H9 (cell line): ENCODE measurements around the gene DNASE1L3. TPM values are rescaled to one million over a fixed set of nuclear protein-coding genes. Genes with fewer than 3 reads are reported as not detected.

Experiments used
- DNase-seq: peaks from one replicate; pipeline ENCODE4 v3.0.0-alpha.2; 2017
- H2AFZ ChIP-seq: one replicate; pipeline ENCODE4 v1.6.1; 2013; ENCODE audit warnings: mild to moderate bottlenecking, low read length, control low read depth, moderate library complexity
- H2AK5ac ChIP-seq: 2 replicates; pipeline ENCODE4 v1.6.1; 2013; ENCODE audit warnings: low read length, control low read depth, mixed read lengths; ENCODE audit not compliant: insufficient read length
- H2BK120ac ChIP-seq: one replicate; pipeline ENCODE4 v1.6.1; 2013; ENCODE audit warnings: low read depth, mild to moderate bottlenecking, low read length, control low read depth, inconsistent platforms; ENCODE audit not compliant: poor library complexity, severe bottlenecking
- H2BK12ac ChIP-seq: 2 replicates; pipeline ENCODE4 v1.6.1; 2013; ENCODE audit warnings: low read length, control low read depth, mixed read lengths, low read depth; ENCODE audit not compliant: insufficient read length
- H2BK15ac ChIP-seq: 2 replicates; pipeline ENCODE4 v1.6.1; 2013; ENCODE audit warnings: low read depth, low read length, control low read depth
- H2BK20ac ChIP-seq: one replicate; pipeline ENCODE4 v1.6.1; 2013; ENCODE audit warnings: low read depth, mild to moderate bottlenecking, low read length, control low read depth, inconsistent platforms; ENCODE audit not compliant: poor library complexity, severe bottlenecking
- H2BK5ac ChIP-seq: 2 replicates; pipeline ENCODE4 v1.6.1; 2013; ENCODE audit warnings: low read length, control low read depth, mixed read lengths; ENCODE audit not compliant: insufficient read length
- H3K14ac ChIP-seq: 2 replicates; pipeline ENCODE4 v1.6.1; 2013; ENCODE audit warnings: low read length, control low read depth; ENCODE audit not compliant: insufficient read depth
- H3K18ac ChIP-seq: 2 replicates; pipeline ENCODE4 v1.6.1; 2013; ENCODE audit warnings: low read depth, mild to moderate bottlenecking, mixed read lengths, low read length, control low read depth; ENCODE audit not compliant: insufficient read length
- H3K23ac ChIP-seq: 2 replicates; pipeline ENCODE4 v1.6.1; 2013; ENCODE audit warnings: low read length, control low read depth, mixed read lengths, low read depth; ENCODE audit not compliant: insufficient read length
- H3K23me2 ChIP-seq: 2 replicates; pipeline ENCODE4 v1.6.1; 2013; ENCODE audit warnings: low read depth, mild to moderate bottlenecking, mixed read lengths, low read length, control low read depth; ENCODE audit not compliant: insufficient read length, poor library complexity, severe bottlenecking
- H3K27ac ChIP-seq: 2 replicates; pipeline ENCODE4 v1.5.1; 2013; ENCODE audit warnings: low read length, control low read depth, mixed read lengths, low read depth; ENCODE audit not compliant: insufficient read length
- H3K27me3 ChIP-seq: 2 replicates; pipeline ENCODE4 v1.6.1; 2013; ENCODE audit warnings: low read length, control low read depth, inconsistent platforms; ENCODE audit not compliant: insufficient read depth
- H3K4ac ChIP-seq: 2 replicates; pipeline ENCODE4 v1.6.1; 2013; ENCODE audit warnings: low read depth, mild to moderate bottlenecking, control low read depth, inconsistent platforms, low read length, moderate library complexity
- H3K4me1 ChIP-seq: 2 replicates; pipeline ENCODE4 v1.6.1; 2013; ENCODE audit warnings: low read length, control low read depth, inconsistent platforms; ENCODE audit not compliant: insufficient read depth
- H3K4me2 ChIP-seq: 2 replicates; pipeline ENCODE4 v1.6.1; 2013; ENCODE audit warnings: low read length, control low read depth, mixed read lengths; ENCODE audit not compliant: insufficient read length, insufficient read depth
- H3K56ac ChIP-seq: 2 replicates; pipeline ENCODE4 v1.6.1; 2013; ENCODE audit warnings: low read depth, mild to moderate bottlenecking, mixed read lengths, low read length, control low read depth; ENCODE audit not compliant: insufficient read length
- H3K79me1 ChIP-seq: 2 replicates; pipeline ENCODE4 v1.6.1; 2013; ENCODE audit warnings: low read depth, mild to moderate bottlenecking, moderate library complexity, low read length, control low read depth, inconsistent platforms; ENCODE audit not compliant: insufficient read depth, poor library complexity, severe bottlenecking
- H3K79me2 ChIP-seq: 2 replicates; pipeline ENCODE4 v1.6.1; 2013; ENCODE audit warnings: low read length, control low read depth, inconsistent platforms; ENCODE audit not compliant: insufficient read depth
- H3K9ac ChIP-seq: 2 replicates; pipeline ENCODE4 v1.6.1; 2013; ENCODE audit warnings: low read length, control low read depth, mixed read lengths; ENCODE audit not compliant: insufficient read length; ENCODE audit errors: extremely low read depth
- H3K9me3 ChIP-seq: one replicate; pipeline ENCODE4 v1.6.1; 2013; ENCODE audit warnings: low read depth, low read length, inconsistent platforms; ENCODE audit not compliant: control insufficient read depth
- H3T11ph ChIP-seq: one replicate; pipeline ENCODE4 v1.6.1; 2013; ENCODE audit warnings: mild to moderate bottlenecking, low read length, control low read depth, inconsistent platforms
- H4K20me1 ChIP-seq: one replicate; pipeline ENCODE4 v1.6.1; 2013; ENCODE audit not compliant: control insufficient read depth, insufficient read length, insufficient read depth
- H4K5ac ChIP-seq: 2 replicates; pipeline ENCODE4 v1.6.1; 2013; ENCODE audit warnings: low read depth, mild to moderate bottlenecking, mixed read lengths, low read length, control low read depth; ENCODE audit not compliant: insufficient read length
- H4K8ac ChIP-seq: replicated peaks from 2 replicates; pipeline ENCODE4 v1.6.1; 2013; ENCODE audit warnings: low read length, control low read depth, mixed read lengths, low read depth; ENCODE audit not compliant: insufficient read length
- H4K91ac ChIP-seq: 2 replicates; pipeline ENCODE4 v1.6.1; 2013; ENCODE audit warnings: low read depth, mild to moderate bottlenecking, moderate library complexity, mixed read lengths, low read length, control low read depth; ENCODE audit not compliant: insufficient read length
- H3K27ac Mint-ChIP-seq, 3 experiments: 2 replicates in 2 of 3; 3 replicates in 1 of 3; pipeline ENCODE4 v1.8.0; 2020 to 2021; ENCODE audit warnings: mixed read lengths in 3 of 3, mild to moderate bottlenecking in 1 of 3, moderate library complexity in 1 of 3
- H3K27me3 Mint-ChIP-seq: 2 replicates; pipeline ENCODE4 v1.8.0; 2021; ENCODE audit warnings: low read depth, mild to moderate bottlenecking, moderate library complexity, mixed read lengths
- H3K36me3 Mint-ChIP-seq, 3 experiments: 2 replicates in 2 of 3; 3 replicates in 1 of 3; pipeline ENCODE4 v1.8.0; 2020 to 2021; ENCODE audit warnings: low read depth in 3 of 3, mixed read lengths in 3 of 3; ENCODE audit not compliant: insufficient read depth in 1 of 3
- H3K4me1 Mint-ChIP-seq, 2 experiments: 2 replicates each; pipeline ENCODE4 v1.8.0; 2020; ENCODE audit warnings: mixed read lengths in 2 of 2
- H3K4me3 Mint-ChIP-seq, 2 experiments: 2 replicates in 1 of 2; 3 replicates in 1 of 2; pipeline ENCODE4 v1.8.0; 2020 to 2021; ENCODE audit warnings: mild to moderate bottlenecking in 2 of 2, mixed read lengths in 2 of 2, moderate library complexity in 1 of 2
- H3K9me3 Mint-ChIP-seq, 2 experiments: 2 replicates in 1 of 2; 3 replicates in 1 of 2; pipeline ENCODE4 v1.8.0; 2020; ENCODE audit warnings: mild to moderate bottlenecking in 2 of 2, mixed read lengths in 2 of 2, moderate library complexity in 1 of 2
- WGBS: extraction: QIAGEN DNeasy Blood & Tissue Kit; methylation state at CpG from one replicate; pipeline ENCODE4 v1.1.7; 2013; ENCODE audit warnings: missing lambda C conversion rate, low lambda C conversion rate, mixed read lengths; ENCODE audit not compliant: insufficient read length; ENCODE audit errors: extremely low coverage; 5-methylcytosine and 5-hydroxymethylcytosine counted together
- total RNA-seq: library from RNA; stranded (reverse); gene quantifications from 2 replicates; pipeline ENCODE4 v1.2.1, GENCODE V29; 2021
- TF ChIP-seq, protein P1 (sequence below): fragments of 200-600 bp; sonication (generic); conservative IDR thresholded peaks from 3 replicates; pipeline ENCODE4 v1.8.0; 2021; ENCODE audit warnings: antibody characterized with exemption, mild to moderate bottlenecking

Gene DNASE1L3
- total RNA-seq, 1 experiment from 2014 or later, result not detected

DNA sequence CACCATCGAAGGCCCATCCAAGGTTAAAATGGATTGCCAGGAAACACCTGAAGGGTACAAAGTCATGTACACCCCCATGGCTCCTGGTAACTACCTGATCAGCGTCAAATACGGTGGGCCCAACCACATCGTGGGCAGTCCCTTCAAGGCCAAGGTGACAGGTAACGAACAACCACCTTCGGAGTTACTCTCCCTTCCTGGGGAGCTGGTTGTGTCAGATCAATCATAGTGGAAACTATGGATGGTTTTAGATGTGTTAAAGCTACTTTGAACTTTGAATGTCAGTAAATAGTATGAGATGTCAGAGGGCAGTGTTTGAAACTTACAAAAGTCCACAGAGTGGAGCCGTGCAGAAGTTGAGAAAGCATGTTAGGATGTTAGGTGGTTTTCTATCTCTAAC lies 42.3 kb downstream of the DNASE1L3 start:
- H4K91ac ChIP-seq, result no peak overlapping the region
- H3K27ac ChIP-seq, result no peak overlapping the region
- H3K14ac ChIP-seq, result no peak overlapping the region
- H2BK20ac ChIP-seq, result no peak overlapping the region
- WGBS, result no CpG with 5 or more reads among the region's 7 CpGs
- no peak overlapping the region for H2BK5ac ChIP-seq
- H3K79me2 ChIP-seq, result no peaks in the 10 kb centered on the region
- no peak overlapping the region for H4K8ac ChIP-seq
- H4K5ac ChIP-seq, result no peak overlapping the region
- no peak overlapping the region for H3K9ac ChIP-seq
- H2BK120ac ChIP-seq, result no peak overlapping the region
- H3K56ac ChIP-seq, result no peak overlapping the region
- no peaks in the 10 kb centered on the region for H3K9me3 Mint-ChIP-seq
- H3K9me3 ChIP-seq, result no peaks in the 10 kb centered on the region
- H2BK15ac ChIP-seq, result no peak overlapping the region
- no peak overlapping the region for H2AFZ ChIP-seq
- H3K79me1 ChIP-seq, result no peaks in the 10 kb centered on the region
- H3K27me3 ChIP-seq, result no peaks in the 10 kb centered on the region
- no peak overlapping the region for H3K18ac ChIP-seq
- no peaks in the 10 kb centered on the region for H4K20me1 ChIP-seq
- H3K4ac ChIP-seq, result no peak overlapping the region
- no peak overlapping the region for H3K27ac Mint-ChIP-seq
- no peaks in the 10 kb centered on the region for H3K27me3 Mint-ChIP-seq
- H2BK12ac ChIP-seq, result no peak overlapping the region
- H3K36me3 Mint-ChIP-seq, result peaks cover 8 to 51% (median 36%) of the 10 kb centered on the region in 3 experiments
- no peaks in the 10 kb centered on the region for H3K4me1 ChIP-seq
- H3K4me2 ChIP-seq, result no peak overlapping the region
- H3K4me1 Mint-ChIP-seq, result peaks cover 10 to 14% of the 10 kb centered on the region in 2 experiments
- no peak overlapping the region for H3K23ac ChIP-seq
- H3K4me3 Mint-ChIP-seq, result no peak overlapping the region
- DNase-seq, result no peak
- H3T11ph ChIP-seq, result no peak overlapping the region
- no peak overlapping the region for H2AK5ac ChIP-seq
- TF ChIP-seq, protein P1, sequence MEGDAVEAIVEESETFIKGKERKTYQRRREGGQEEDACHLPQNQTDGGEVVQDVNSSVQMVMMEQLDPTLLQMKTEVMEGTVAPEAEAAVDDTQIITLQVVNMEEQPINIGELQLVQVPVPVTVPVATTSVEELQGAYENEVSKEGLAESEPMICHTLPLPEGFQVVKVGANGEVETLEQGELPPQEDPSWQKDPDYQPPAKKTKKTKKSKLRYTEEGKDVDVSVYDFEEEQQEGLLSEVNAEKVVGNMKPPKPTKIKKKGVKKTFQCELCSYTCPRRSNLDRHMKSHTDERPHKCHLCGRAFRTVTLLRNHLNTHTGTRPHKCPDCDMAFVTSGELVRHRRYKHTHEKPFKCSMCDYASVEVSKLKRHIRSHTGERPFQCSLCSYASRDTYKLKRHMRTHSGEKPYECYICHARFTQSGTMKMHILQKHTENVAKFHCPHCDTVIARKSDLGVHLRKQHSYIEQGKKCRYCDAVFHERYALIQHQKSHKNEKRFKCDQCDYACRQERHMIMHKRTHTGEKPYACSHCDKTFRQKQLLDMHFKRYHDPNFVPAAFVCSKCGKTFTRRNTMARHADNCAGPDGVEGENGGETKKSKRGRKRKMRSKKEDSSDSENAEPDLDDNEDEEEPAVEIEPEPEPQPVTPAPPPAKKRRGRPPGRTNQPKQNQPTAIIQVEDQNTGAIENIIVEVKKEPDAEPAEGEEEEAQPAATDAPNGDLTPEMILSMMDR, result no peak
- no peaks in the 10 kb centered on the region for H3K23me2 ChIP-seq
